GM18508 (cell line): ENCODE measurements around the gene HRH3.

Experiments
- ATAC-seq: cut with Tn5 transposase; IDR thresholded peaks from one replicate; pipeline ENCODE4 v1.9.1; 2021; ENCODE audit warnings: moderate number of reproducible peaks; ENCODE audit not compliant: insufficient read depth, unreplicated experiment

Gene HRH3

DNA sequence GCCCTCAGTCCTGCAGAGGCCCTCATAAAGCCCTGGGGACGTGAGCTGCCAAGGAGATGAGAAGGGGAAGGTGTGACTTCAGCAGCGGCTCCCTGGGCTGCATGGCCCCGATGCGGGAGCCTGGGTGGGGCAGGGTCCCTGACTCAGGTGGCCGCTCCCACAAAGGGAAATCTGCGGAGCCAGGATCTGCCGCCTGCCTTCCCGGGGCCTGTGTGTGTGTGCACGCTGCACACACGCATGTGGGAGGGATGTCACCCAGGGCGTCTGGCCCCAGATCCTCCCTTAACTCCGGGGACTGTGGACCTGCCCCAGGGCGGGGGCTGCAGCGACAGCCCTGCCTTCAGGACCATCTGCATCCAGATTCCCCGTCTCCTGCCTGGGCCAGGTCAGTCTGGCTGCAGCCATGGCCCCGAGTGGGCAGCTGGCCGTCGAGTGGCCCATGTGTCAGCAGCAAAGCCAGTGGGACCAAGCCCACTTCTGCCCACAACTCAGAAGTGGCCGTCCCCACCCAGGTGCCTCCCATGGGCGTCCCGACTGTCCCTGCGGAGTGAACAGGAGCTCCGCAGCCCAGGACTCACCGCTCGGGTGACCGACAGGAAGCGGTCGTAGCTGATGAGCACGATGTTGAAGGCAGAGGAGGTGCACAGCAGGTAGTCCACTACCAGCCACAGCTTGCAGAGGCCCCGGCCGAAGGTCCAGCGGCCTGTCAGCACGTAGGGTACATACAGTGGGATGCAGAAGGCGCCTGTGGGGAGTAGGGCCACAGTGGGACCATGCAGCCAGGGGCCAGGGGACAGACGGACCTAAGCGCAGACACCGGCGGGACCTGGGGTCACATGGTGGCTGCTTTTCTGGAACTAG, 1.9 kb downstream of the HRH3 start:
- no peak for ATAC-seq

DNA sequence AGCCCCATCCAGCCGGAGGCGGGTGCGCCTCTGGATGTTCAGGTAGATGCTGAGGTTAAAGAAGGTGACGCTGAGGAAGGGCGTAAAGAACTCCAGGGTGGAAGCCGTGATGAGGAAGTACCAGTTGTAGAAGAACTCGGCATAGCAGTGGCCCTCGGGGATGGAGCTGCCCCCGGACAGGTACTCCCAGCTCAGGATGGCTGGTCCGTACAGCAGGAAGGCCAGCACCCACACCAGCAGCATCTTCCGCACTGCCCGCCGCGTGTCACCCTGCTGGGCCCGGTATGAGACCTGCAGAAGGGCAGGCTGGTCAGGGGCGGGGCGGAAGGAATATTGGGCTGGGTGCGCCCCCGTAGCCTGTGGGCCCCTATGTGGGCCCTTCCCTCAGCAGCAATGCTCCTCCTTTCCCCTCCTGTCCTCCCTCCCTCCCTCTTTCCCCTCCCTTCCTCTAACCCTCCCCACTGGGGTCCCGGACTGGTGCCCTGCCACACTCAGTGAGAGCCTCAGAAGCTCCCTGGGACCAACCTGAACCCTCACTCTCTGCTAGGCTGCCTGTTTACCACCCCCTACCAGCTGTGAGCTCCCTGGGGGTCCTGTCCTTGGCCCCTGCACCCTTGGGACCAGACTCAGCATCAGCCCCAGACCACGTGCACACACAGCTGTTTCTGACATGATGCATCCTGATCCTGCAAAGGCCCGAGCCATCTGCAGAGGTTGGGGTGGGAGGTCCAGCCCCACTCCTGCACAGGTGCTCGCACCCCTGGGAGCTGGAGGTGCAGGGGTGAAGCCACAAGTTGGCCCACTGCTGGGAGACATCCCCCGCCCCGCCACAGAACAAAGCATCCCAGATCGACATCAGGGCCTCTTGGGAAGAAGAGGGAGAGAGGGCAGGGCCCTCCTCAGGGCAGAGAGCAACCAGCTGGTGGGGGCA, 3.2 kb downstream of the HRH3 start:
- ATAC-seq, result no peak

DNA sequence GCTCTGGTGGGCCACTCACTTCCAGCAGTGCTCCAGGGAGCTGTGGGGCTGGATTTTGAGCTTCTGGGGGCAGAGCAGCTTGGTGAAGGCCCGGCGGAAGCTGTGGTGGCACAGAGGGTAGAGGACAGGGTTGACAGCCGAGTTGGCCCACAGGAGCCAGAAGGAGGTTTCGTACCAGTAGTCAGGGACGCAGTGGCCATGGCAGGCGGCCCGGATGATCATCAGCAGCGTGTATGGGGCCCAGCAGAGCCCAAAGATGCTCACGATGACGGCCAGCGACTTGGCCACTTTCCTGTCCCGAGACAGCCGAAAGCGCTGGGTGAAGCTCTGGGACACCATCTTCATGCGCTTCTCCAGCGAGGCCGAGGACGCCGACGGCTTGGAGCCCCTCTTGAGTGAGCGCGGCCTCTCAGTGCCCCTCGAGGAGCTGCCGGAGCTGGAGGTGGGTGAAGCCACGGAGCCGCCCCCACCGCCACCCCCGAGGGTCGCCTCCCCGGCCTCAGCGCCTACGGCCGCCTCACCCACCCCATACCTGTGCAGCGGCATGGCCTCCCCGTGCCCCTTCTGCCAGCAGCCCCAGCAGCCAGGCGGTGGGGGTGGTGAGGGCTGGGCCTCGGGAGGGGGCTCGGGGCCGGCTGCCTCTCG, 4.0 kb downstream of the HRH3 start:
- no peak for ATAC-seq

DNA sequence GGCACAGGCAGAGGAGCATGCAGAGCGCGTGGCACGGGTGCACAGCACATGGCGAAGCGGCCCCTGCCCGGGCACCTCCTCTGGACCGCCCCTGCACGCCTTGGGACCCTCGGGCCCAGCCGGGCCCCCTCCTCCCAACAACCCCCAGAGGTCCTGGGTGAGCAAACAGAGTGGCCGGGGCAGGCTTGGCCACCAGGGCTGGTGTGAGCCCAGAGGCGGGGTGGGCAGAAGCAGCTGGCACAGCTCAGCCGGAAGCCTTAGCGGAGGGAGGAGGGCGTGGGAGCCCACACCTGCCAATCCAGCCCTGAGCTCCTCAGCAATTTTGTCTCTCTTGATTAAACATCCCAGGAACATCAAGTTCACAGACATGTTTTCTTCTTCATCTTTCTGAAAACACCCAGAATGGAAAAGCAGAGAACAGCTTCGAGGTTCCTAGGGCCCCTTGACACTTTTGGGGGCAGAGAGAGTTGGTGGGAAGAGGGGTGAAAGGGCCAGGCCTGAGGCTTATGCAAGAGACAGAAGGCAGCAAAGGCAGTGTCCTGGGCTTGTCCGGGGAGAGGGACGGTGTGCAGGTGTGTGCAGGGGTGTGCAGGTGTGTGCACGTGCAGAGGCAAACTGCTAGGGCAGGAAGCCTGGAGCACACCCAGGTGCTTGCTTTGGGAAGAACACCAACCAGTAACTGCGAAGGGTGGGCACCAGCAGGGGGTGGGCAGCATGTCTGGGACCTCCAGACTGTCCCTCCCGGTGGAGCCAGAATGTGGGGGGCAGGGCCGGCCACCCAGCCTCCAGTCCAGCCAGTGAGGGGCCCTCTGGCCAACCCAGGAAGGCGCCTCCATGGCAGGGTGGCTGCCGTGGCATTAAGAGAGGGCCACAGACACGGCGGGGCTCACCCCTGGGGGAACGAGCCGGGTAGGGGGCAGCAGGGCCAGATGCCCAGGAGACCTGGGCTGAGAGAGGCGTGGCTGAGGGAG, 4.8 kb downstream of the HRH3 start:
- ATAC-seq, result no peak

DNA sequence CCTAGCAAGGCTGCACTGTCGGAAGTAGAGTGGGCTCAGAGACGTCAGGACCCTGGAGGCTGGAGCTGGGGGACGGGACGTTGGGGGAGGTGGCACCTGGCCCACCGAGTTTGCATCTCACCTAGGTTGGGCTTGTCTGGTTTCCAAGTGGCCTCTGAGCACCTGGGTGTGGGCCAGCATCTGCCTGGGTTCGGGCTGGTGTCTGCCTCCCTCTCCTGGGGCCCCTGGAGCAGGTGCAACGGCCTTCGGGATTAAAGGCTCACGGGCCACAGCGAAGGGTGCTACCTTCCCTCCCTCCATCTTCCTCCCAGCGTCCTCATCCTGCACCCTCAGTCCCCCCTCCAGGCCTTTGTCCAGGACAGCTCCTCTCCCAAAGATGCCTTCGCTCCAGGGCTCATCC, 6.0 kb downstream of the HRH3 start:
- no peak for ATAC-seq

DNA sequence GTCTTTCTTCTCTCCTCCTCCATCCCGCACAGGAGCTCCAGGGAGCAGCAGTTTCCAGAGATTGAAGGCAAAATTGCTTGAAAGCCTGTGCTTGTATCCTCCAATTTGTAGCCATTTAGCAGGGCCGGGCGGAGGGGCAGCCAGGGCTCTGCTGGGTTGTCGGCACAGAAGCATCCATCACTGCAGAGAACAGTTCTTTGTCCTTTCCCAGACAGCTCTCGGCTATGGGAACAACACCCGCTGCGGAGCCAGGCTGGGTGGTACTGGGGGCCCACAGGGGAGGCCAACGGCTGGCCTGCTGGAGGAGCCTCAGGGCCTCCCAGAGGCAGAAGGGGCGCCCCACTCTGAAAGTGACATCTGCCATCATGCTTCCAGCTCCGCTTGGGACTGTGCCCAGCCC, 7.8 kb downstream of the HRH3 start:
- no peak for ATAC-seq

DNA sequence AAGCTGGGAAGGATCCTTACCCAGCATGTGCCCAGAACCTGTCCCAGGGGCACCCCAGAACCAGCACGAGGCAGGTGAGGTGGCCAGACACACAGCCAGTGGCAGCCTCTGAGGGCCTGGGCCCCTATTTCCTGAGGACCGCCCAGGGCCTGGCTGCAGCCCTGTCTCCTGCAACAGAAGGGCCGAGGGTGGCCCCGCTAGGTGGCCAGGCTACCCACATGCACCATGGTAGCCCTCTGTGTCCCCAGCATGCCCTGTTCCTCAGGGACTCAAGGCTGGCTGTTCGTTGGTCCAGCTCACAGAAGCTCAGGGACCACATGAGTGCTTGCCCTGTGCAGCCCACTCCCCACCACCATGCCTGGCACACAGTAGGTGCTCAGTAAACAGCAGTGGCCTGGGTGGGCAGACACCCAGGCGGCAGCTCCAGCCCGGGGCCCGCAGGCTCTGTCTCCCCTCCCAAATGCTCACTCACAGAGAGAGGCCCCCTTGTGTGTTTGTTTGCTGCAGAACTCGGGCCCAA, 8.2 kb downstream of the HRH3 start:
- ATAC-seq, result no peak

DNA sequence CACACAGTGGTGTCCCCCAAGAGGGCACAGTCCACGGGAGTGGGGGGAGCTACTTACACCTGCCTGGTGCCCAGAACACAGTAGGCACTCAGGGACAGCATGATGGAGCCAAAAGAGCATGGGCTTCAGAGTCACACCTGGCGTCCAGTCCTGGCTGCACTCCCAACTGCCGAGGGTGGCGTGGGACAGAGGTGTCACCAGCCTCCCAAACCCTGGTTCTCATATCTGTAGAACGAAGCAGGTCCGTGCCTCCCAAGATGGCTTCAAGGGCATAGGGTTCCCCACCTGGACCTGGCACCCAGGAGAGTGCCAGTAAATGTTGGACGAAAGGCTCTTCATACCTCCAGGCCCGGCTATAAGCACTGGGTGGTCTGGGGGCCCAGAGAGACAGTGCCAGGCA, 8.9 kb downstream of the HRH3 start:
- no peak for ATAC-seq

DNA sequence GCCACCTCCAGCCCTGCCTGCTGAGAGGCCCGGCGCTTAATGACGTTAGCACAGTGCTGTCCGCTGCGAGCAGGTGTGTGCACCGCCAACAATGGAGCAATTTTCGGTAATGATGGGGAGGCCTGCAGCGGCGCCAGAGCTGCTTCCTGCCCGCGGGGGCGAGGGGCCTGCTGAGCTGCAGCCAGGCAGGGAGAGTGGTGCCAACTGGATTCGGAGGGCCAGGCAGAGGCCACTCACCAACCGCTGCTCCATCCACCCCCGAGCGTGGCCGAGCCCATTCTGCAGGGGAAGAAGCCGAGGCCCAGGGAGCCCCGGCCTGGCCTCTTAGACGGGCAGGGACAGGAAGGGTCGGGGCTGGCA, 9.6 kb downstream of the HRH3 start:
- ATAC-seq, result no peak

DNA sequence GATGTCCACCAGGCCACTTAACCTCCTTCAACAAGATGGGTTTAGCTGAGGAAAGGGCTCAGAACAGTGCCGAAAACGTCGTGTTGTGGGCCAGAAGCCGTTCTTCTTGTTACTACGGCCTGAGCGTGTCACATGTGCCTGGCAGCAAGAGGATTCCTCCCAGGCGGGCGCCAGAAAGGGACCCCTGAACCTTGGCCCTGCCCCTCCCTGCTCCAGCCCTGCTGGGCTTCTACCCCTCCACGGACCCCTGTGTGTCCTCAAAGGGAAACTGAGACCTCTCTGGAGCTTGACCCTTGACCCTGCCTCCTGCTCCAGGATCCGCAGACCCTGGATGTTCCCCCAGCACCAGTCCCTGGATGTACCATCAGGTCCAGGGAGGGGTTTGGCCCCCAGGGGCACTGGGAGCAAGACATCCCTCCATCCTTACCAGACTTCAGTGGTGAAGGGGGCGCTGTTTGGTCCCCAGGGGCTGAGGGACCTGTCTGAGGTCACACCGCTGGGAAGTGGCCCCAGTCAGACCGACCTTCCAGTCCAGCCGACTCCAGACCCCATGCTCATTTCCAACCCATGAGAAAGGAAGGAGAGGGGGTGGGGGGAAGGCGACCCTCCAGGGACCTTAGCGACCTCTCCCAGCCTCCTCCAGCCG, 10.1 kb downstream of the HRH3 start:
- ATAC-seq, result no peak

DNA sequence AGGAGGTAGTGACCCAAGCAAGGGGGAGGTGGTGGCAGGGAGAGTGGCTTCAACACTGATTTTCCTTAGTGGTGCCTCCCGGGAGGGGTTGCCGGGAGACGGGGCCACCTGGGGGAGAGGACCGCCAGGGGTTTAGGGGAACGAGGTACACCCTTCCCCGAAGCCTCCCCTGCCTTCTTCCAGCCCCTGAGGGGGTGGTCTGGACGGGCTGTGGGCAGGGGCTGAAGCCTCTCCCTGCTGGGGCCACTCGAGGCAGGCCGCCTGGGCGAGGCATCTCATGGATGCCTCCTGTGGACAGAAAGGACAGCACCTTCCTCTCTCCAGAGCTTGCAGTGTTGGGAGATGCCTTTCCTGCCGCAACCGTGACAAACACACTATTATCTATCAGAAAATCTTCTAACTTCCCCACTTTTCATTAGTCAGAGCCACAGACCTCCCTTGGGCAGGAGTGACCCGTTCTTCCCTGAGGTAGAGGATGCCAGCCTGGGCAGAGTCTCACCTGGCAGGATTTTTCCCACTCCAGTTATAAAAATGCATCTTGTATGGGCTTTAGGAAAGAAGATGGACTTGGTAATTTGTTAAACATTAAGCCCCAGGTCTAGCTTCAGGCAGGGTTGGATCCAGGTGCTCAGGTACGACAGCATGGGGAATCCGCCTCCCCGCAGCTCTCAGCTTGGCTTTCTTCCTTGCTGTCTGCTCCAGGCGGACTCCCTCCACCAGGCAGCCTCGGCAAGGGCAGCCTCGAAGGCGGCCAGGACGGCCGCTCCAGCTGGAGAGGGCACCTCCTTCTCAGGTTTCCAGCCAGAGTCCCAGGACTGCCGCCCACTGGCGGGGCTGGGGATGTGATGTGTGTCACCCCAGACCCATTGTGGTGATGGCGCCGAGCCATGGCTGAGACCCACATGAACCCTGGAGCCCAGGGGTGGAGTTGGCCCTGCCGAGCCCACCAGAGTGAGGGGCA, 11.0 kb downstream of the HRH3 start:
- ATAC-seq, result no peak

DNA sequence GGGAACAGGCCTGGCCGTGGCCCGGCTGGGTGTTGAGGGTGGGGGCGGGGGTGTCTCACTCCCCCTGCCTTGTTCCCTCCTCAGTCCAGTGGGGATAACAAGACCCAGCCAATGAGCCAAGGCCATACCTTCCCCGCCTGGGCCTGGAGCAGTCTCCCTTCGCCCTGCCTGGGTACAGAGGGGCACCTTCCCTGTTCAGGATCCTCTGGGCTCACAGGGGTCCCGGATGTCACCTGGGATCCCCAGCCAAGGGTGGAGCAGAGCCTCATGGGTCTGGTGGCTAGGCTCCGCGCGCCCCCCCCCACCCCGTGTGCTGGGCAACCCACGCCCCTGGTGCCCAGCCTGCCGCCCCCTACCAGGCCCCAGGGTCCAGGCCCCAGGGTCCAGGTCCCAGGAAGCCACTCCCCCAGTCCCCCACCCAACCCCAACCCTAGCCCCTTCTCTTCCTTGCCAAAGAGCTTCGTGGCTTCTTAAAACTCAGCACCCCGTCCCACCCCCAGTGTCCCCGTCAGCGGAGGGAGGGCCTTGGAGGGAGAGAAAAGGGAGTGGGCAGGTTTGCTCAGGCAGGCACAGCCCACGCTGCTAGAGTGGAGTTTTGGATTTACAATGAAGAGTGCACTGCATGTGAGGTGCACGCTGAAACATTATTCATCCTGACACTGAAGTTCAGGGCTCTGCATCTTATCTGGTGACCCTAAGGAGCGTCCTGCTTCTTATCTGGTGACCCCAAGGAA, 11.8 kb downstream of the HRH3 start:
- no peak for ATAC-seq

DNA sequence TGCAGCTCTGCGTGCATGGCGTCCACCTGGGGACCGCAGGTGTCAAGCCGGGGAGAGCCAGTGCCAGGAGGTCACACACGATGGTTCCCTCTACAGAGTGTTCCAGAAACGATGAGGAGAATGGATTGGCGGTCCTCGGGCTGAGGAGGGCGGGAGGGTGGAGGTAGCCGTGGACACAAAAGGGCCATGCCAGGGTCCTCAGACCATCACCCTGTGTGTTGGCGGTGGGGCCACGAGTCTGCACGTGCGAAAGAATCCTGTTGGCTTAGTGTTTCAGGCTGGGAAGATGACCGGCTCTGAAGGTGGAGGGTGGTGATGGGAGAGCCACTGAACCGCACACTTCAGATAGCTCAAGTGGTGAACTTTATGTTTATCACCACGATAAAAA, 13.7 kb downstream of the HRH3 start:
- no peak for ATAC-seq

DNA sequence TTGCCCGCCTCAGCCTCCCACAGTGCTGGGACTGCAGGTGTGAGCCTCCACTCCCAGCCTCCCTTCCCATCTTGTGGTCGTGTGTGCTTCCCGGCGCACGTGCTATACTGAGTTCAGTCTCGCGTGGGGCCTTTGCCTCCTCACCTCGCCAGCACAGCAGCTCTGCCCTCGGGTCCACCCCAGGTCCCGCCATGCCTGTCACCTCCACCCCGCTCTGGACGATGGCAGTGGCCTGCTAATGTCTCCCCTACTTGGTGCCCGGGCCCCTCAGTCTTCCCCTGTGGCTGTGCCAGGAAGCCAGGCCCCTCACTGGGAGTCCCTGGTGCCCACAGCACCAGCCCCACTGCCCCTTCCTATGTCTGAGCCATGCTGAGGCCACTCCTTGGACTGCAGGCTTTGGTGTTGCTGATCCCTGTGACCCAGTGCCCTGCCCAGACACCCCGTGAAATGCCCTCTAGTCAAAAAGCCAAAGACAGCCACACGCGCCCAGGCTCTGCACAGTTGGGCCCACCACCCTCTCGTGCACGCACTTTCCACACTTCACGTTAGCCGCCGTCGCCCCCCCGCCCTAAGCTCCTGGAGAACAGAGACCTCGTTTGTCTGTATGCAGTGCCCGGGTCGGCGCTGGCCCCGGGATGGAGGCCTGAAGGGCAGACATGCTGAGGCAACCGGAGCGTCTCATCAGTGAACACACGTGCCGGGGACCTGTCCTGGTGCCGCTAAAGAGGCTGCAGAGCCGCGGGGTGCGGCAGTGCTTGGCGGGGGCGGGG, 14.3 kb downstream of the HRH3 start:
- ATAC-seq, result no peak

DNA sequence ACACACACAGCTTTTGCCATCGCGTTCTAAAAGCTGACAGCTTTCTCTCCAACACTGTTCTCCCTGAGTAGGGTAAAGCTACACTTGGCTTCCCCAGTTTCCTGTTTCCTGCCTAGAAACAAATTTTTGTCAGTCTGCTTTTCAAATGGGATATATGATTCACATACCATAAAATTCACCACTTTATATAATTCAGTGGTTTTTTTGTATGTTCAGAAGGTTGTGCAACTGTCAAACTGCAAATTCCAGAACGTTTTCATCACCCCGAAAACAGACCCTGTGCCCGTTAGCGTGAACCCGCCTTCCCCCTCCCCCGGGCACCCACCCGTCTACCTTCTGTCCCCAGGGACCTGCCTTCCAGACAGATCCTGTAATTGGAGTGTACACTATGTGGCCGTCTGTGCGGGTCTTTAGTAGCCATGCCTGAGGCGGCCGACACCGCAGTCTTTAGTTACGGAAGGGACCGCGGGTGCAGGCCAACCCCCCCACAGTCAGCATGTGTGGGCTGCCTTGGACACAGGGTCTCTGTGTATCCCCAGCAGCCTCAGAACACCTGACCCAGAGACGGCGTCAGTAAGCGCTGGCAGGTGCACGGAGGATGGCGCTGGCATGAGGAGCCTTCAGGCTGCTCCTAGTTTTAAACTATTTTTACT, 16.6 kb downstream of the HRH3 start:
- no peak for ATAC-seq

DNA sequence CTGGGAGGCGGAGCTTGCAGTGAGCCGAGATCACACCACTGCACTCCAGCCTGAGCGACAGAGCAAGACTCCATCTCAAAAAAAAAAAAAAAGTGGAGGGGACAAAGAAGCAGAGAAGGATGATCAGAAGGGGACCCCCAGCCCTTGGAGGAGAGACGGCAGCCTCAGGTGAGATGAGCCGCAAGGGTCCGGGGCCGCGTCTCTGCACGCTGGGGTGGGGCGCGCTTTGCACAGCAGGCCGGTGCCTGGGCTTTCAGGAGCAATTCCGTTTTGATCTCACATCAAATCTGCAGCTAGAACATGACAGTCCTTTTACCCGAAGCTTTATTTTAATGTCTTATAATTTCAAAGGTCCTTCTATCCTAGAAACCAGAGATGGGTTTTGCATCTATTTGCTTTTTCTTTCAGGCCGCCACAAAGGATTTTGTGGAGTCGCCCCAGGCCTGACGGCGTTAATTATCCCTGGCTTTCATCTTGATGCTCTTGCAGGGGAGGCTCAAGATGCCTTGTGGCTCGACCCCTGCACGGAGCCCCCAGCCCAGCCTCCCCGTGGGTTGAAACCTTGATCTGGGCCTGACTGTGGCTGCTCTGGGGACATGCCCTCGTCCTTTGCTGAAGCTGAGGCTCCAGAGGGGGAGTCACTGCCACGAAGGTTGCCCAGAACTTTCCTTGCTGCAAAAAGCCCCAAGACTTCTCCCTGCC, 17.3 kb downstream of the HRH3 start:
- ATAC-seq, result no peak
